GM12878 (cell line): ENCODE results near the gene APOBEC3H. TPM values are rescaled to one million over a fixed set of nuclear protein-coding genes. Genes with fewer than 3 reads are reported as not detected.

Source experiments
- ATAC-seq: fragments of 200-7000 bp; cut with Tn5 transposase; 3 replicates; pipeline ENCODE4 v1.9.1; 2020; ENCODE audit warnings: mild to moderate bottlenecking, moderate library complexity
- BruUV-seq: library from RNA; stranded (reverse); fragments of 400-500 nt; replicated peaks from 2 replicates; lab custom pipeline; 2021; lab: Mats Ljungman, UMichigan
- CTCF ChIA-PET: fragments of 300-600 bp; sonication (Branson Sonifier 250); formaldehyde crosslinking; extraction: SDS; loops from one replicate; lab custom pipeline; 2021; ENCODE audit warnings: inconsistent platforms; lab: Yijun Ruan, JAX
- POLR2A ChIA-PET: fragments of 350-600 bp; formaldehyde crosslinking; extraction: SDS; loops from one replicate; lab custom pipeline; 2021; ENCODE audit warnings: inconsistent platforms; lab: Charles Lee
- RAD21 ChIA-PET: fragments of 300-600 bp; sonication (Branson Sonifier 250); formaldehyde crosslinking; loops from one replicate; lab custom pipeline; 2023; ENCODE audit warnings: antibody characterized with exemption; ENCODE audit not compliant: unreplicated experiment; lab: Charles Lee
- SMC1A ChIA-PET: fragments of 300-600 bp; sonication (Branson Sonifier 250); formaldehyde crosslinking; loops from one replicate; lab custom pipeline; 2023; ENCODE audit not compliant: unreplicated experiment, uncharacterized antibody; lab: Charles Lee
- DNase-seq: peaks from one replicate; pipeline ENCODE4 v3.0.0-alpha.2; 2011; ENCODE audit warnings: low read depth, low spot score
- FAIRE-seq: peaks from 3 replicates; lab custom pipeline; 2011; peaks lifted over from hg19 to GRCh38; lab: Jason Lieb, UNC
- H2AFZ ChIP-seq: 2 replicates; pipeline ENCODE4 v1.6.0; 2011; ENCODE audit warnings: low read depth, low read length, control low read depth; ENCODE audit not compliant: control insufficient read depth
- H3K27ac ChIP-seq: 2 replicates; pipeline ENCODE4 v1.5.1; 2011; ENCODE audit warnings: control low read depth; ENCODE audit not compliant: control insufficient read depth, insufficient read depth
- H3K27me3 ChIP-seq, 2 experiments: replicated peaks in 1 of 2; 2 replicates each; pipeline versions ENCODE4 v1.6.0 to v1.6.1; 2011; ENCODE audit warnings: low read length in 1 of 2; ENCODE audit not compliant: control insufficient read depth in 2 of 2, insufficient read depth in 2 of 2
- H3K36me3 ChIP-seq, 2 experiments: 2 replicates each; pipeline ENCODE4 v1.5.1; 2011; ENCODE audit warnings: low read length in 1 of 2; ENCODE audit not compliant: control insufficient read depth in 2 of 2, insufficient read depth in 2 of 2
- H3K4me1 ChIP-seq: 2 replicates; pipeline ENCODE4 v1.6.1; 2011; ENCODE audit warnings: mild to moderate bottlenecking, low read length, moderate library complexity, mixed read lengths; ENCODE audit not compliant: control insufficient read depth, insufficient read depth
- H3K4me2 ChIP-seq: 2 replicates; pipeline ENCODE4 v1.6.0; 2011; ENCODE audit warnings: control low read depth; ENCODE audit not compliant: control insufficient read depth, insufficient read depth
- H3K4me3 ChIP-seq: fragments of 200-600 bp; sonication (generic); 2 replicates; pipeline ENCODE4 v1.5.1; 2016
- H3K79me2 ChIP-seq: 2 replicates; pipeline ENCODE4 v1.6.0; 2011; ENCODE audit warnings: low read length; ENCODE audit not compliant: control insufficient read depth, insufficient read depth
- H3K9ac ChIP-seq: 2 replicates; pipeline ENCODE4 v1.8.0; 2011; ENCODE audit warnings: low read length, control low read depth, mixed read lengths; ENCODE audit not compliant: control insufficient read depth, insufficient read depth
- H3K9me3 ChIP-seq: replicated peaks from 3 replicates; pipeline ENCODE4 v1.5.1; 2011; ENCODE audit warnings: mild to moderate bottlenecking, low read length; ENCODE audit not compliant: control insufficient read depth, insufficient read depth
- H4K20me1 ChIP-seq: 2 replicates; pipeline ENCODE4 v1.6.0; 2011; ENCODE audit not compliant: control insufficient read depth, insufficient read depth
- ASH2L ChIP-seq: fragments of 300-600, 200-600 bp; sonication (generic); IDR thresholded peaks from 2 replicates; pipeline ENCODE4 v1.6.1; 2017; ENCODE audit warnings: low read depth, mild to moderate bottlenecking, borderline replicate concordance
- BRCA1 ChIP-seq: IDR thresholded peaks from 2 replicates; pipeline ENCODE4 v1.6.1; 2011; ENCODE audit warnings: low read depth, low read length, improper control_type of control experiment
- HDGF ChIP-seq: fragments of 450-650 bp; IDR thresholded peaks from 2 replicates; pipeline ENCODE4 v1.6.1; 2016; ENCODE audit warnings: antibody characterized with exemption
- IRF4 ChIP-seq: IDR thresholded peaks from 2 replicates; pipeline ENCODE4 v1.6.1; 2011; ENCODE audit warnings: low read depth, low read length
- LARP7 ChIP-seq: fragments of 450-650 bp; IDR thresholded peaks from 2 replicates; pipeline ENCODE4 v1.6.1; 2017; ENCODE audit warnings: mild to moderate bottlenecking
- PML ChIP-seq: IDR thresholded peaks from 2 replicates; pipeline ENCODE4 v1.6.1; 2012; ENCODE audit warnings: low read length, inconsistent platforms
- SREBF1 ChIP-seq: IDR thresholded peaks from 2 replicates; pipeline ENCODE4 v1.6.1; 2012; ENCODE audit warnings: mild to moderate bottlenecking, low read length
- WGBS: methylation state at CpG from one replicate; pipeline ENCODE4 v1.1.6; 2016; ENCODE audit warnings: low lambda C conversion rate; ENCODE audit not compliant: insufficient replicate concordance, insufficient coverage; ENCODE audit errors: missing lambda C conversion rate; 5-methylcytosine and 5-hydroxymethylcytosine counted together
- in situ Hi-C: fragments of 300-500 bp; cut with MboI; formaldehyde crosslinking; loops from 9 replicates; pipeline ENCODE4 v1.14.3; 2018; ENCODE audit warnings: mixed read lengths
- intact Hi-C: fragments of 100-400 bp; cut with micrococcal nuclease; formaldehyde crosslinking; loops from one replicate; pipeline ENCODE4 v1.14.2; 2022; ENCODE audit not compliant: unreplicated experiment
- polyA plus RNA-seq, 11 experiments: library from polyadenylated mRNA; depleted of rRNA in 4 of 11; unstranded in 6 of 11; stranded (reverse) in 5 of 11; fragments of >200 nt; fragmentation: Nextera tagmentation in 4 of 11; fragmentation: Illumina TruSeq in 1 of 11; extraction: Ambion mirVana in 4 of 11; extraction: Trizol in 1 of 11; gene quantifications; 1 replicate in 1 of 11; 2 replicates in 10 of 11; pipeline versions ENCODE4 v1.2.1 to v1.2.3, GENCODE V29; 2011 to 2016; ENCODE audit warnings: inconsistent platforms in 2 of 11, missing spikeins in 2 of 11, low read depth in 1 of 11
- total RNA-seq, 4 experiments: library from RNA; depleted of rRNA in 3 of 4; stranded (reverse); fragments of >200 nt in 3 of 4; fragmentation: Illumina TruSeq in 1 of 4; extraction: Trizol in 1 of 4; gene quantifications; 2 replicates each; pipeline versions ENCODE4 v1.2.1 to v1.2.3, GENCODE V29; 2013 to 2021
- TF ChIP-seq, protein P1 (sequence below): IDR thresholded peaks from 2 replicates; pipeline ENCODE4 v1.6.1; 2012; ENCODE audit warnings: low read depth, low read length, improper control_type of control experiment
- TF ChIP-seq, protein P2 (sequence below), 3 experiments: IDR thresholded peaks in 2 of 3; conservative IDR thresholded peaks in 1 of 3; 2 replicates each; pipeline ENCODE4 v1.5.1; 2011; ENCODE audit warnings: low read depth in 3 of 3, low read length in 3 of 3, mild to moderate bottlenecking in 3 of 3, control low read depth in 2 of 3, moderate library complexity in 2 of 3, inconsistent platforms in 1 of 3, mixed read lengths in 1 of 3; ENCODE audit not compliant: control insufficient read depth in 2 of 3, insufficient read depth in 1 of 3; ENCODE audit errors: extremely low read depth in 1 of 3

APOBEC3H gene
- total and polyA plus RNA-seq, 10 of the 15 experiments (the other 5 are each of a cell fraction or from before 2014, with no cell fraction given): 7.5 to 23.0 (median 14.8) TPM

DNA sequence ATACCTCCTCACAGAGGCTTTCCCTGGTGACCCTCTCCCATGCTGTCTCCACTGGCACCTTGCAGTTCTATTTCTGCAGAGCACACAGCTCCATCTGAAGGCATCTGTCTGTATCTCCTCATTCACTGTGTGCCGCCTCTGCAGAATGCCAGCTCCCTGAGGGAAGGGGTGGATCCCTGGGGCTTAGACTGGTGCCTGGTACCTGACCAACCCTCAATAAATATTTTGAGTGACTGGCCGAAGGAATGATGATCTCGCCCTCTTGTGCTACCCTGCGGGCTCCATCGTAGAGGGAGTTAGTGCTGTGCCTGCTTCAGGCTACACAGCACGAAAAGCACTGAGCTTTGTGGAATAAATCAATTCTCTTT is 53.8 kb downstream of the APOBEC3H start:
- Histone ChIP-seq H3K9me3 (no peaks in the 10 kb centered on the region), H3K27ac (no peak overlapping the region; the same call in 1 of the 2 replicates), H3K36me3 (no peaks in the 10 kb centered on the region; a peak in 1 of 4 replicates), H3K79me2 (peaks cover 45% of the 10 kb centered on the region), H2AFZ (no peak overlapping the region), H3K4me2 (peak overlapping the region; percentile 96; the same call in 1 of the 2 replicates), H3K9ac (no peak overlapping the region), H3K4me1 (peaks cover 49% of the 10 kb centered on the region), H3K27me3 (peaks cover 3 to 12% of the 10 kb centered on the region in 2 experiments), H4K20me1 (no peaks in the 10 kb centered on the region), H3K4me3 (0 out of 2 replicates have a peak overlapping the region, but pooled peaks have one; percentile 80)
- intact Hi-C loops (loop anchor here (5.0 kb wide), 2 partner anchors 166 to 279 kb away; partner anchors contain the start of genes CBX6 and RPL3), in situ Hi-C loops (loop anchor here (25.0 kb wide), 1 partner anchor 361 kb away; the partner anchor contains the start of genes ATF4 and MIEF1)
- ATAC-seq (no peak), DNase-seq (no peak), FAIRE-seq (no peak)
- RAD21 ChIA-PET: interaction anchor here (0.7 to 6.4 kb wide), 5 partner anchors 52 to 169 kb away, joined by 3 to 32 read pairs (median 4); partner anchors contain the start of genes APOBEC3H and RPL3
- no TSS peak for BruUV-seq
- TF ChIP-seq IRF4: no peak
- no peak for TF ChIP-seq ASH2L
- TF ChIP-seq LARP7: no peak
- no peak for TF ChIP-seq PML
- TF ChIP-seq SREBF1: no peak
- no peak for TF ChIP-seq HDGF
- TF ChIP-seq, protein P1, sequence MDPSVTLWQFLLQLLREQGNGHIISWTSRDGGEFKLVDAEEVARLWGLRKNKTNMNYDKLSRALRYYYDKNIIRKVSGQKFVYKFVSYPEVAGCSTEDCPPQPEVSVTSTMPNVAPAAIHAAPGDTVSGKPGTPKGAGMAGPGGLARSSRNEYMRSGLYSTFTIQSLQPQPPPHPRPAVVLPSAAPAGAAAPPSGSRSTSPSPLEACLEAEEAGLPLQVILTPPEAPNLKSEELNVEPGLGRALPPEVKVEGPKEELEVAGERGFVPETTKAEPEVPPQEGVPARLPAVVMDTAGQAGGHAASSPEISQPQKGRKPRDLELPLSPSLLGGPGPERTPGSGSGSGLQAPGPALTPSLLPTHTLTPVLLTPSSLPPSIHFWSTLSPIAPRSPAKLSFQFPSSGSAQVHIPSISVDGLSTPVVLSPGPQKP: no peak
- TF ChIP-seq, protein P2, sequence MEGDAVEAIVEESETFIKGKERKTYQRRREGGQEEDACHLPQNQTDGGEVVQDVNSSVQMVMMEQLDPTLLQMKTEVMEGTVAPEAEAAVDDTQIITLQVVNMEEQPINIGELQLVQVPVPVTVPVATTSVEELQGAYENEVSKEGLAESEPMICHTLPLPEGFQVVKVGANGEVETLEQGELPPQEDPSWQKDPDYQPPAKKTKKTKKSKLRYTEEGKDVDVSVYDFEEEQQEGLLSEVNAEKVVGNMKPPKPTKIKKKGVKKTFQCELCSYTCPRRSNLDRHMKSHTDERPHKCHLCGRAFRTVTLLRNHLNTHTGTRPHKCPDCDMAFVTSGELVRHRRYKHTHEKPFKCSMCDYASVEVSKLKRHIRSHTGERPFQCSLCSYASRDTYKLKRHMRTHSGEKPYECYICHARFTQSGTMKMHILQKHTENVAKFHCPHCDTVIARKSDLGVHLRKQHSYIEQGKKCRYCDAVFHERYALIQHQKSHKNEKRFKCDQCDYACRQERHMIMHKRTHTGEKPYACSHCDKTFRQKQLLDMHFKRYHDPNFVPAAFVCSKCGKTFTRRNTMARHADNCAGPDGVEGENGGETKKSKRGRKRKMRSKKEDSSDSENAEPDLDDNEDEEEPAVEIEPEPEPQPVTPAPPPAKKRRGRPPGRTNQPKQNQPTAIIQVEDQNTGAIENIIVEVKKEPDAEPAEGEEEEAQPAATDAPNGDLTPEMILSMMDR (IDR thresholded peaks at IDR 0.05 in 2 of 3, conservative IDR thresholded peaks at IDR 0.05 in 1 of 3; ENCODE audit: control insufficient read depth in 2 of 3, extremely low read depth in 1 of 3, insufficient read depth in 1 of 3, low read depth in 3 of 3, low read length in 3 of 3): peak in 1 of 3 experiments; percentile 24; a peak in 1 of 6 replicates
- TF ChIP-seq BRCA1: no peak
- WGBS: 86% methylated on average over 6 of the region's 6 CpGs
- SMC1A ChIA-PET: interaction anchor here (0.6 to 2.1 kb wide), 7 partner anchors 26 to 281 kb away, joined by 3 to 9 read pairs (median 4); no protein-coding TSS in a partner anchor
- POLR2A ChIA-PET: interaction anchor here (0.8 to 2.8 kb wide), 6 partner anchors 25 to 683 kb away, joined by 3 to 21 read pairs (median 3); partner anchors contain the start of genes ATF4, KDELR3 and RPL3
- CTCF ChIA-PET: interaction anchor here (0.5 to 1.7 kb wide), 10 partner anchors 21 to 379 kb away, joined by 3 to 6 read pairs (median 3); partner anchors contain the start of gene RPL3
